IMR-90 (cell line): ENCODE measurements around the gene MOSPD3. TPM values are rescaled to one million over a fixed set of nuclear protein-coding genes. Genes with fewer than 3 reads are reported as not detected.
A peak's percentile ranks its signal among the peaks of the same experiment; 100 is the strongest.

ENCODE experiments used
- ATAC-seq: fragments of 200-7000 bp; cut with Tn5 transposase; 2 replicates; pipeline ENCODE4 v1.9.1; 2020; ENCODE audit warnings: low read depth, mild to moderate bottlenecking, moderate library complexity
- BruUV-seq: library from RNA; stranded (reverse); fragments of 400-500 nt; replicated peaks from 2 replicates; lab custom pipeline; 2021; lab: Mats Ljungman, UMichigan
- CTCF ChIA-PET: fragments of 300-600 bp; formaldehyde crosslinking; extraction: SDS; loops from one replicate; lab custom pipeline; 2021; ENCODE audit warnings: antibody characterized with exemption; lab: Yijun Ruan, JAX
- POLR2A ChIA-PET: fragments of 300-600 bp; sonication (Branson Sonifier 250); formaldehyde crosslinking; loops from one replicate; lab custom pipeline; 2022; ENCODE audit warnings: antibody characterized with exemption; ENCODE audit not compliant: unreplicated experiment; lab: Charles Lee
- DNase-seq: peaks from one replicate; pipeline ENCODE4 v3.0.0; 2013
- H2AFZ ChIP-seq: replicated peaks from 2 replicates; pipeline ENCODE3; 2013; ENCODE audit warnings: low read length, mild to moderate bottlenecking; ENCODE audit not compliant: poor library complexity
- H2AK5ac ChIP-seq: 2 replicates; pipeline ENCODE4 v1.6.1; 2013; ENCODE audit warnings: low read depth, low read length, inconsistent platforms
- H2AK9ac ChIP-seq: replicated peaks from 2 replicates; pipeline ENCODE3; 2013; ENCODE audit warnings: mild to moderate bottlenecking, low read depth, low read length, moderate library complexity; ENCODE audit not compliant: poor library complexity
- H2BK120ac ChIP-seq: 2 replicates; pipeline ENCODE4 v1.6.1; 2013; ENCODE audit warnings: low read depth, low read length, inconsistent platforms
- H2BK15ac ChIP-seq: 3 replicates; pipeline ENCODE4 v1.6.1; 2013; ENCODE audit warnings: low read depth, low read length, inconsistent platforms
- H2BK20ac ChIP-seq: 2 replicates; pipeline ENCODE4 v1.6.1; 2013; ENCODE audit warnings: low read depth, mild to moderate bottlenecking, inconsistent platforms, low read length, moderate library complexity
- H2BK5ac ChIP-seq: 2 replicates; pipeline ENCODE4 v1.6.1; 2013; ENCODE audit warnings: mild to moderate bottlenecking, low read depth, low read length, inconsistent platforms; ENCODE audit not compliant: poor library complexity, severe bottlenecking
- H3K14ac ChIP-seq: replicated peaks from 2 replicates; pipeline ENCODE4 v1.6.1; 2013; ENCODE audit warnings: low read depth, low read length, inconsistent platforms
- H3K18ac ChIP-seq: 2 replicates; pipeline ENCODE4 v1.6.1; 2013; ENCODE audit warnings: low read depth, low read length, control low read depth
- H3K23ac ChIP-seq: 2 replicates; pipeline ENCODE4 v1.6.1; 2013; ENCODE audit warnings: low read depth, low read length, inconsistent platforms
- H3K27ac ChIP-seq: 2 replicates; pipeline ENCODE4 v1.5.1; 2013; ENCODE audit warnings: mild to moderate bottlenecking, control low read depth, low read length; ENCODE audit not compliant: insufficient read depth
- H3K27me3 ChIP-seq: 2 replicates; pipeline ENCODE4 v1.6.1; 2013; ENCODE audit warnings: low read length; ENCODE audit not compliant: control insufficient read depth, insufficient read depth
- H3K36me3 ChIP-seq: 2 replicates; pipeline ENCODE4 v1.6.1; 2013; ENCODE audit warnings: low read length, mixed read lengths; ENCODE audit not compliant: control insufficient read depth, insufficient read depth
- H3K4ac ChIP-seq: 2 replicates; pipeline ENCODE4 v1.6.1; 2013; ENCODE audit warnings: low read depth, low read length, inconsistent platforms
- H3K4me1 ChIP-seq: 2 replicates; pipeline ENCODE4 v1.6.1; 2013; ENCODE audit warnings: low read length, mixed read lengths; ENCODE audit not compliant: control insufficient read depth, insufficient read depth
- H3K4me2 ChIP-seq: 2 replicates; pipeline ENCODE4 v1.6.1; 2013; ENCODE audit warnings: low read depth, mild to moderate bottlenecking, control low read depth, low read length, moderate library complexity
- H3K4me3 ChIP-seq: 2 replicates; pipeline ENCODE4 v1.5.1; 2013; ENCODE audit warnings: low read depth, mild to moderate bottlenecking, control low read depth, low read length, moderate library complexity; ENCODE audit not compliant: insufficient read depth
- H3K56ac ChIP-seq: 2 replicates; pipeline ENCODE4 v1.6.1; 2013; ENCODE audit warnings: low read length, inconsistent platforms; ENCODE audit not compliant: insufficient read depth; ENCODE audit errors: extremely low read depth
- H3K79me1 ChIP-seq, 2 experiments: 2 replicates each; pipeline ENCODE4 v1.6.1; 2013; ENCODE audit warnings: low read length in 2 of 2, inconsistent platforms in 1 of 2, low read depth in 1 of 2
- H3K9ac ChIP-seq: 2 replicates; pipeline ENCODE4 v1.6.1; 2013; ENCODE audit warnings: low read depth, low read length, control low read depth
- H3K9me1 ChIP-seq: 2 replicates; pipeline ENCODE4 v1.6.1; 2013; ENCODE audit warnings: low read length, inconsistent platforms; ENCODE audit not compliant: insufficient read depth
- H3K9me3 ChIP-seq: 2 replicates; pipeline ENCODE4 v1.6.1; 2013; ENCODE audit warnings: low read length; ENCODE audit not compliant: control insufficient read depth, insufficient read depth
- H4K20me1 ChIP-seq: 2 replicates; pipeline ENCODE4 v1.6.1; 2013; ENCODE audit warnings: low read length, inconsistent platforms; ENCODE audit not compliant: insufficient read depth
- H4K5ac ChIP-seq: 2 replicates; pipeline ENCODE4 v1.6.1; 2013; ENCODE audit warnings: mild to moderate bottlenecking, low read depth, low read length, control low read depth
- H4K8ac ChIP-seq, 2 experiments: 2 replicates each; pipeline ENCODE4 v1.6.1; 2013; ENCODE audit warnings: low read depth in 2 of 2, low read length in 2 of 2, control low read depth in 1 of 2, inconsistent platforms in 1 of 2
- H4K91ac ChIP-seq: 2 replicates; pipeline ENCODE4 v1.6.1; 2013; ENCODE audit warnings: low read depth, low read length, inconsistent platforms; ENCODE audit not compliant: insufficient read depth
- CEBPB ChIP-seq: IDR thresholded peaks from 2 replicates; pipeline ENCODE4 v1.6.1; 2012; ENCODE audit warnings: low read depth, low read length, improper control_type of control experiment
- MXI1 ChIP-seq: IDR thresholded peaks from 2 replicates; pipeline ENCODE4 v1.6.1; 2012; ENCODE audit warnings: low read depth, mild to moderate bottlenecking, low read length, moderate library complexity, borderline replicate concordance
- NFE2L2 ChIP-seq: fragments of 150-350 bp; IDR thresholded peaks from 2 replicates; pipeline ENCODE4 v1.6.1; 2016; ENCODE audit warnings: low read depth, mild to moderate bottlenecking, low read length
- RAD21 ChIP-seq: IDR thresholded peaks from 2 replicates; pipeline ENCODE4 v1.6.1; 2012; ENCODE audit warnings: low read length, improper control_type of control experiment
- SMC3 ChIP-seq: fragments of 150-350 bp; IDR thresholded peaks from 2 replicates; pipeline ENCODE4 v1.6.1; 2016; ENCODE audit warnings: low read depth, mild to moderate bottlenecking, antibody characterized with exemption, low read length, moderate library complexity
- USF2 ChIP-seq: fragments of 150-350 bp; IDR thresholded peaks from 2 replicates; pipeline ENCODE4 v1.6.1; 2017; ENCODE audit warnings: mild to moderate bottlenecking, antibody characterized with exemption, low read length, low read depth
- WGBS, 2 experiments: methylation state at CpG; one replicate each; pipeline versions ENCODE4 v1.1.5 to v1.1.7; 2013; ENCODE audit warnings: missing lambda C conversion rate in 2 of 2; ENCODE audit not compliant: insufficient read length in 1 of 2; ENCODE audit errors: extremely low coverage in 2 of 2; 5-methylcytosine and 5-hydroxymethylcytosine counted together
- dilution Hi-C: fragments of 300-500 bp; cut with HindIII; formaldehyde crosslinking; loops from one replicate; pipeline ENCODE4 v1.14.3; 2018; ENCODE audit warnings: low sequenced_read_pairs; ENCODE audit not compliant: unreplicated experiment
- in situ Hi-C: fragments of 300-500 bp; cut with MboI; formaldehyde crosslinking; loops from 3 replicates; pipeline ENCODE4 v1.14.3; 2019; ENCODE audit warnings: low sequenced_read_pairs, inconsistent platforms, mixed read lengths
- intact Hi-C: fragments of 100-400 bp; cut with micrococcal nuclease; formaldehyde crosslinking; loops from 2 replicates; pipeline ENCODE4 v1.10.0; 2022
- polyA plus RNA-seq, 3 experiments: library from polyadenylated mRNA; depleted of rRNA; stranded (reverse); fragments of >200 nt; gene quantifications; 2 replicates each; pipeline ENCODE4 v1.2.3, GENCODE V29; 2012; ENCODE audit warnings: low replicate concordance in 1 of 3
- total RNA-seq: library from RNA; depleted of rRNA; stranded (reverse); fragments of >200 nt; gene quantifications from 2 replicates; pipeline ENCODE4 v1.2.3, GENCODE V29; 2012
- TF ChIP-seq, protein P1 (sequence below): conservative IDR thresholded peaks from 2 replicates; pipeline ENCODE4 v1.5.1; 2012; ENCODE audit warnings: mild to moderate bottlenecking, low read depth, low read length, improper control_type of control experiment

The MOSPD3 gene
- total and polyA plus RNA-seq, 2 of the 4 experiments (the other 2 are of a cell fraction), result 2.3 to 30.0 TPM

GRCh38 chr7:100604976-100605911, 7.1 kb upstream of the MOSPD3 start:
- Histone ChIP-seq H3K4me3 (peak overlapping the region; percentile 38), H3K18ac (no peak overlapping the region), H3K9me3 (no peaks in the 10 kb centered on the region), H2BK5ac (no peak overlapping the region), H2BK20ac (no peak overlapping the region), H3K9ac (peak overlapping the region; percentile 31; the same call in 1 of the 2 replicates), H2AK9ac (peak overlapping the region; percentile 91), H3K36me3 (peaks cover 30% of the 10 kb centered on the region), H3K4me1 (peaks cover 9% of the 10 kb centered on the region), H3K56ac (no peak overlapping the region), H3K23ac (no peak overlapping the region; the same call in 1 of the 2 replicates), H3K79me1 (peaks cover 0 to 47% of the 10 kb centered on the region in 2 experiments; a peak in 2 of 4 replicates), H3K27me3 (no peaks in the 10 kb centered on the region), H4K91ac (peak overlapping the region; percentile 50; the same call in 1 of the 2 replicates), H2BK15ac (no peak overlapping the region), H4K8ac (peak overlapping the region in 1 of 2 experiments; percentile 58; a peak in 1 of 4 replicates), H3K27ac (no peak overlapping the region; the same call in 1 of the 2 replicates), H3K14ac (no peak overlapping the region), H3K9me1 (no peaks in the 10 kb centered on the region), H4K5ac (no peak overlapping the region), H3K4me2 (peak overlapping the region; percentile 69), H2AK5ac (no peak overlapping the region), H3K4ac (peak overlapping the region; percentile 7; the same call in 1 of the 2 replicates), H2BK120ac (no peak overlapping the region), H4K20me1 (no peaks in the 10 kb centered on the region), H2AFZ (peak overlapping the region; percentile 89)
- no TSS peak for BruUV-seq
- intact Hi-C loops (loop anchor here (5.0 kb wide), 1 partner anchor 87 kb away; the partner anchor contains the start of gene GIGYF1), dilution Hi-C loops (no loop called here), in situ Hi-C loops (no loop called here)
- TF ChIP-seq, protein P1, sequence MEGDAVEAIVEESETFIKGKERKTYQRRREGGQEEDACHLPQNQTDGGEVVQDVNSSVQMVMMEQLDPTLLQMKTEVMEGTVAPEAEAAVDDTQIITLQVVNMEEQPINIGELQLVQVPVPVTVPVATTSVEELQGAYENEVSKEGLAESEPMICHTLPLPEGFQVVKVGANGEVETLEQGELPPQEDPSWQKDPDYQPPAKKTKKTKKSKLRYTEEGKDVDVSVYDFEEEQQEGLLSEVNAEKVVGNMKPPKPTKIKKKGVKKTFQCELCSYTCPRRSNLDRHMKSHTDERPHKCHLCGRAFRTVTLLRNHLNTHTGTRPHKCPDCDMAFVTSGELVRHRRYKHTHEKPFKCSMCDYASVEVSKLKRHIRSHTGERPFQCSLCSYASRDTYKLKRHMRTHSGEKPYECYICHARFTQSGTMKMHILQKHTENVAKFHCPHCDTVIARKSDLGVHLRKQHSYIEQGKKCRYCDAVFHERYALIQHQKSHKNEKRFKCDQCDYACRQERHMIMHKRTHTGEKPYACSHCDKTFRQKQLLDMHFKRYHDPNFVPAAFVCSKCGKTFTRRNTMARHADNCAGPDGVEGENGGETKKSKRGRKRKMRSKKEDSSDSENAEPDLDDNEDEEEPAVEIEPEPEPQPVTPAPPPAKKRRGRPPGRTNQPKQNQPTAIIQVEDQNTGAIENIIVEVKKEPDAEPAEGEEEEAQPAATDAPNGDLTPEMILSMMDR, result no peak
- TF ChIP-seq RAD21 (no peak), NFE2L2 (no peak), USF2 (no peak), MXI1 (no peak), SMC3 (no peak), CEBPB (no peak)
- 46% methylated on average over 47 of the region's 68 CpGs; no CpG with 5 or more reads in 1 of the 2 experiments for WGBS, 2 experiments
- CTCF ChIA-PET, result no interaction called here
- DNase-seq (no peak), ATAC-seq (no peak)
- POLR2A ChIA-PET, result no interaction called here
